ENCODE data around the gene CIROP. TPM values are rescaled to one million over a fixed set of nuclear protein-coding genes. Genes with fewer than 3 reads are reported as not detected.
A peak's percentile ranks its signal among the peaks of the same experiment; 100 is the strongest.

Gene CIROP
- total and polyA plus RNA-seq, 9 of the 15 experiments (the other 6 are each of a cell fraction or from before 2014, with no cell fraction given) = not detected

GRCh38 chr14:23056145-23056955 lies 48.4 kb downstream of the CIROP start (continued):
- peak; percentile 35; the same call in 1 of the 2 replicates for TF ChIP-seq ZNF511 (CRISPR knock-in tag; IDR thresholded peaks at IDR 0.05)
- TF ChIP-seq ZBTB7A (IDR thresholded peaks at IDR 0.05; ENCODE audit: borderline replicate concordance, control insufficient read depth, low read depth, low read length) = peak; percentile 37; the same call in 1 of the 2 replicates
- TF ChIP-seq RBFOX2 (IDR thresholded peaks at IDR 0.05; ENCODE audit: low read depth, low read length) = peak; percentile 40; the same call in 1 of the 2 replicates
- TF ChIP-seq STAG1 (CRISPR knock-in tag; IDR thresholded peaks at IDR 0.05; ENCODE audit: borderline replicate concordance) = peak; percentile 42; the same call in 1 of the 2 replicates
- peak; percentile 41 for TF ChIP-seq ARID1B (IDR thresholded peaks at IDR 0.05)
- TF ChIP-seq PBX2 (CRISPR knock-in tag; IDR thresholded peaks at IDR 0.05; ENCODE audit: low read depth) = no peak
- TF ChIP-seq PBX2 (tag; conservative IDR thresholded peaks at IDR 0.05; ENCODE audit: low read depth) = peak; percentile 20; the same call in 1 of the 2 replicates
- no peak for TF ChIP-seq ZNF224 (CRISPR knock-in tag; IDR thresholded peaks at IDR 0.05)
- TF ChIP-seq MGA (IDR thresholded peaks at IDR 0.05) = peak; percentile 56; the same call in 1 of the 2 replicates

All from K562 (cell line).